Epidermal melanocyte (primary cell): ENCODE data around the gene ZGPAT.

ENCODE experiments used
- DNase-seq: peaks from one replicate; pipeline ENCODE4 v3.0.0; 2011; ENCODE audit warnings: low spot score; ENCODE audit not compliant: insufficient read length

Gene ZGPAT

DNA sequence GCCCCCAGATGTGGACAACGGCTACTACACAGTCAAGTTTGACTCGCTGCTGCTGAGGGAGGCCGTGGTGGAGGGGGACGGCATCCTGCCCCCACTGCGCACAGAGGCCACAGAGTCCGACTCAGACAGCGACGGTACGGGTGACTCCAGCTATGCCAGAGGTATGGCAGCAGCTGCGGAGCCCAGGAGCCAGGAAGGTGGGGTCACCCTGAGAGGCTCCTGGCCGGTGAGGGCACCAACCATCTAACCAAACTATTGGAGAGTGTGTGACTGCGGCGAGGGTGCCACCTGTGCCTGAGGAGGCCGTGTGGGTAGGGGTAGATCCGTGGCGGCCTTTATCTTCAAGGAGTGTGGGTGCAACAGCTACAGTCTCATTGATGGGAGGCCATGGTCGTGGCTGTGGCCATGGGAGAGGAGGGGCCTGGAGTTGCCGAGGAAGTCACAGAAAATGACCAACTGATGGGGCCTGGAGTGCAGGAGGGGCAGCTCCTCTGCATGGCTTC is 25.8 kb downstream of the ZGPAT start:
- DNase-seq = no peak

DNA sequence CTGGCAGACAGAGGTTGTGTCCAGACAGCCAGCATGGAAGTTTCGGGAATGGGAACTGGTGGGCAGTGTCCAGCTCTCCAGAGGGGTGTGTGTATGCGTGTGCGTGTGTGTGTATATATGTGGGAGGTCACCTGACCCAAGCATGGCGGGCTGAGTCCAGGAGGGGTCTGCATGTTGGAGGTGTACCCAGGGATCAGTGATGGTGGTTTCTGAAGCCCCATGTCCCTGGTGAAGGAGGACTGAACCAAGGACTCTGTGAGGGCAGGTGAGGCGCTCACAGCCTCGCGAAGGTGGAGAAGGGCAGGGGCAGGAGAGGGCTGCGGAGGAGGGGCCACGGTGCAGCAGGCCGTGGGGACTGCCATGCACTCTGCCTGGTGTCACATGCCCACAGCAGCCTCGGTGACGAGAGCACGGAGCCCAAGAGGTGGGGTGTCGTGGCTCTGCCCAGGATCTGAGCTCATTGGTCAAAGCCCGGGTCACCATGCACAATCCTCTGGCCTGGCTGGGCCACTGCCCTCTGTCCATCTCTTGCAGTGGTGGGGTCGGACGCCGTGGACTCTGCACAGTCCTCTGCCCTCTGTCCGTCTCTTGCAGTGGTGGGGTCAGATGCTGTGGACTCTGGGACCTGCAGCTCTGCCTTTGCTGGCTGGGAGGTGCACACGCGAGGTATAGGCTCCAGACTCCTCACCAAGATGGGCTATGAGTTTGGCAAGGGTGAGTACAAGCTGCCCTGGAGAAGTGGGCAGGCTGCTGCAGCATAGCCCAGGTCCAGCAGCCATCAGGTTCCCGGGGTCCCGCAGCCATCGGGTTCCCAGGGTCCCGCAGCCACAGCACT is 26.5 kb downstream of the ZGPAT start:
- no peak for DNase-seq

DNA sequence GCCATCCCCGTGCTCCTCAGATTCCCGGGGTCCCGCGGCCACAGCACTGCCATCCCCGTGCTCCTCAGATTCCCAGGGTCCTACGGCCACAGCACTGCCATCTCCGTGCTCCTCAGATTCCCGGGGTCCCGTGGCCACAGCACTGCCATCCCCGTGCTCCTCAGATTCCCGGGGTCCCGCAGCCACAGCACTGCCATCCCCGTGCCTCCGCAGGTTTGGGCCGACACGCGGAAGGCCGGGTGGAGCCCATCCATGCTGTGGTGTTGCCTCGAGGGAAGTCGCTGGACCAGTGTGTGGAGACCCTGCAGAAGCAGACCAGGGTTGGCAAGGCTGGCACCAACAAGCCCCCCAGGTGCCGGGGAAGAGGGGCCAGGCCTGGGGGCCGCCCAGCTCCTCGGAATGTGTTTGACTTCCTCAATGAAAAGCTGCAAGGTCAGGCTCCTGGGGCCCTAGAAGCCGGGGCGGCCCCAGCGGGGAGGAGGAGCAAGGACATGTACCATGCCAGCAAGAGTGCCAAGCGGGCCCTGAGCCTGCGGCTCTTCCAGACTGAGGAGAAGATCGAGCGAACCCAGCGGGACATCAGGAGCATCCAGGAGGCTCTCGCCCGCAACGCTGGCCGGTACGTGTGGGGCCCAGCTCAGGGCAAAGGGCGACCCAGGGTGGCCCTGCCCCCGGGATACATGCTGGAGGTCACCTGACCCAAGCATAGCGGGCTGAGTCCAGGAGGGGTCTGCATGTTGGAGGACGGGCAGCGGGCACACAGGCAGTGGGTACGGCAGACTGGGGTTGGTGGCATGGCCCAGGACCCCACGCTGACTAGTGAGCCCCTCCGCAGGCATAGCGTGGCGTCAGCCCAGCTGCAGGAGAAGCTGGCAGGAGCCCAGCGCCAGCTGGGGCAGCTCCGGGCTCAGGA is 27.4 kb downstream of the ZGPAT start:
- no peak for DNase-seq

DNA sequence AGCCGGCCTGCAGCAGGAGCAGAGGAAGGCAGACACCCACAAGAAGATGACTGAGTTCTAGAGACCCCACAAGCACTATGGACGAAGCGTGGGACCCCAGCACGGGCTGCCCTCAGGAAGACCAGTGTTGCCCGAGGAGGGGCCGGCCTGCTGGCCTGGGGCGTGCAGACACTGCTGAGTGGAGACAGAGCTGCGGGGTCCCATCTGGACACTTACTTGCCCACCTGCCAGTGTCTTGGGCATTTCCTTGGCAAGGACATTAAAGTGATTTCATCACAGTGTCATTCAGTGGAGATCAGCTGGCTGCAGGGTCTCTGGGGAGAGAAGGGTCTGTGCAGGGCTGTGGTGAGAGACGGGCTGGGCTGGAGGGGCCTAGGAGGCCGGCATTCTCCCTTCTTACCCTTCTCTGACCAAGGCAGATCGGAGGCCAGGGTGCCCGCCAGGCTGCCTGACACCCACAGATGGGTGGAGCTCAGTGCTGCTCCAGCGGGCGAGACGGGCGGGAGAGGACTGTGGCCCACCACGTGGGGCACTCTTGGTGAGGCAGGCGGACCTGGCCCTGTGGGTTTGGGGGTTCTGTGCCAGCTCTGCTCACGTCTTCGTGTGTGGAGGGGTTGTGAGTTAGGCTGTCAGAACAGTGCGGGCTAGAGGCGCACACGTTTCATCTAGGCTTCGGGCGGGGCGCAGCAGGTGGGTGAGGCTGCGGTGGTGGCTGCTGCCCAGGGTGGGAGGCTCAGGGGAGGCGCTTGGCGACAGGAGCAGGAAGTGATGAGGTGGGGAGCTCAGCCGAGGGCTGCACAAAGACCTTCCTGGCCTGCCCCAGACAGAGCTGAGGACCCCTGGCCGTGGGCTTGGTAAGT is 28.2 kb downstream of the ZGPAT start, which contains the start of gene LIME1:
Gene LIME1, plus strand, starts transcription at position 806 of the 860 bp plus-strand sequence. CDS start 886 bp downstream, outside the sequence.
- DNase-seq = no peak

DNA sequence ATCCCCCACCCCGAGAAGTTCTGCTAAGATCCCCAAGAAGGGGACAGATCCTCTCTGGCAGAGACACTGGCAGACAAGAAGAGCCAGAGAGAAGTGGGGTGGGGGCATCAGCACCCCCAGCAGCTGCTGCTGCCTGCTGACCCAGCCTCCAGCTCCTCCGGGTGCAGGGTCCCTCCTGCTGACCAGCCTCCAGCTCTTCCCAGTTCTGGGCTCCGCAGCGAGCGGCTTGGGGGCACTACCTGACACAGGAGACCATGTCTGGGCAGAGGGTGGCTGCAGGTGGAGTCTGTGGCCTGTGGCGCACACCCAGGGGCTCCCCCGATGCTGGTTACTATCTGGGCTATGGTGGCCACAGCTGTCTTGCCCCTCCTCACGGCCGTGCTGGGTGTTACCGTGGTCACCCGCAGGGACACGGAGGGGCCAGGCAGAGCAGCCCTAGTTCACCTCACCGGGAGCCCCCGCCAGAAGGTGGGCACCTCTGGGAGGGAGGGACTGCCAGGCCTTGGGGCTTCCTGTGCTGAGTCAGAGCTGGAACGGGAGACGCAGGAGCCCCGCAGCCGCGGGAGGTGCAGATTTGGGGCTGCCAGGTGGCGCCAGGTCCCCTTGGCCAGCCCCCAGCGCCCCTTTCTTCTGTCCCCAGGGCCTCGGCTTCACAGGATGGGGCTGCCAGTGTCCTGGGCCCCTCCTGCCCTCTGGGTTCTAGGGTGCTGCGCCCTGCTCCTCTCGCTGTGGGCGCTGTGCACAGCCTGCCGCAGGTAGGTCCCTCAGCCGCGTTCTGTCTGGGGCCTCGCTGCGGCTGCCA is 29.3 kb downstream of the ZGPAT start:
- no peak for DNase-seq

DNA sequence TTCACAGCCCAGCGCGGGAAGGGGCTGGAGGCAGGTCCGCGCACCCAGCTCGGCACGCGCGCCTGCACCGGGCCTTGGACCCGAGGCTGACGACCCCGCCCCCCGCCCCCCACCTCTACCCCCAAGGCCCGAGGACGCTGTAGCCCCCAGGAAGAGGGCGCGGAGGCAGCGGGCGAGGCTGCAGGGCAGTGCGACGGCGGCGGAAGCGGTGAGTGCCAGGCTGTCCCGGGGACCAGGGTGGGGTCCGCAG is 29.8 kb downstream of the ZGPAT start:
- no peak for DNase-seq

DNA sequence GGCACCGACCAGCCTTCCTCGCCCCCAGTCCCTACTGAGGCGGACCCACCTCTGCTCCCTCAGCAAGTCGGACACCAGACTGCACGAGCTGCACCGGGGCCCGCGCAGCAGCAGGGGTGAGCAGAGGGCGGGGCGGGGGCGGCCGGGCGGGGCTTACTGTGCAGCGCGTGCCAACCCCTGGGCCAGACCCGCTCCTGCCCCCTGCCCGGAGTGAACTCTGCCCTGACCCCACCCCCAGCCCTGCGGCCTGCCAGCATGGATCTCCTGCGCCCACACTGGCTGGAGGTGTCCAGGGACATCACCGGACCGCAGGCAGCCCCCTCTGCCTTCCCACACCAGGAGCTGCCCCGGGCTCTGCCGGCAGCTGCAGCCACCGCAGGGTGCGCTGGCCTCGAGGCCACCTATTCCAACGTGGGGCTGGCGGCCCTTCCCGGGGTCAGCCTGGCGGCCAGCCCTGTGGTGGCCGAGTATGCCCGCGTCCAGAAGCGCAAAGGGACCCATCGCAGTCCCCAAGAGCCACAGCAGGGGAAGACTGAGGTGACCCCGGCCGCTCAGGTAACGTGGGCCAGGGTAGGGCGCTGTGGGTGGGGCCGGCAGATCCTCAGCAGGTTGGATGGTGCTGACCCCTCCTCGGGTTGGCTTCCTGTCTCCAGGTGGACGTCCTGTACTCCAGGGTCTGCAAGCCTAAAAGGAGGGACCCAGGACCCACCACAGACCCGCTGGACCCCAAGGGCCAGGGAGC is 30.3 kb downstream of the ZGPAT start:
- no peak for DNase-seq

DNA sequence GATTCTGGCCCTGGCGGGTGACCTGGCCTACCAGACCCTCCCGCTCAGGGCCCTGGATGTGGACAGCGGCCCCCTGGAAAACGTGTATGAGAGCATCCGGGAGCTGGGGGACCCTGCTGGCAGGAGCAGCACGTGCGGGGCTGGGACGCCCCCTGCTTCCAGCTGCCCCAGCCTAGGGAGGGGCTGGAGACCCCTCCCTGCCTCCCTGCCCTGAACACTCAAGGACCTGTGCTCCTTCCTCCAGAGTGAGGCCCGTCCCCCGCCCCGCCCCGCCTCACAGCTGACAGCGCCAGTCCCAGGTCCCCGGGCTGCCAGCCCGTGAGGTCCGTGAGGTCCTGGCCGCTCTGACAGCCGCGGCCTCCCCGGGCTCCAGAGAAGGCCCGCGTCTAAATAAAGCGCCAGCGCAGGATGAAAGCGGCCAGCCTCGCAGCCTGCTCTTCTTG is 30.9 kb downstream of the ZGPAT start:
- DNase-seq = no peak

DNA sequence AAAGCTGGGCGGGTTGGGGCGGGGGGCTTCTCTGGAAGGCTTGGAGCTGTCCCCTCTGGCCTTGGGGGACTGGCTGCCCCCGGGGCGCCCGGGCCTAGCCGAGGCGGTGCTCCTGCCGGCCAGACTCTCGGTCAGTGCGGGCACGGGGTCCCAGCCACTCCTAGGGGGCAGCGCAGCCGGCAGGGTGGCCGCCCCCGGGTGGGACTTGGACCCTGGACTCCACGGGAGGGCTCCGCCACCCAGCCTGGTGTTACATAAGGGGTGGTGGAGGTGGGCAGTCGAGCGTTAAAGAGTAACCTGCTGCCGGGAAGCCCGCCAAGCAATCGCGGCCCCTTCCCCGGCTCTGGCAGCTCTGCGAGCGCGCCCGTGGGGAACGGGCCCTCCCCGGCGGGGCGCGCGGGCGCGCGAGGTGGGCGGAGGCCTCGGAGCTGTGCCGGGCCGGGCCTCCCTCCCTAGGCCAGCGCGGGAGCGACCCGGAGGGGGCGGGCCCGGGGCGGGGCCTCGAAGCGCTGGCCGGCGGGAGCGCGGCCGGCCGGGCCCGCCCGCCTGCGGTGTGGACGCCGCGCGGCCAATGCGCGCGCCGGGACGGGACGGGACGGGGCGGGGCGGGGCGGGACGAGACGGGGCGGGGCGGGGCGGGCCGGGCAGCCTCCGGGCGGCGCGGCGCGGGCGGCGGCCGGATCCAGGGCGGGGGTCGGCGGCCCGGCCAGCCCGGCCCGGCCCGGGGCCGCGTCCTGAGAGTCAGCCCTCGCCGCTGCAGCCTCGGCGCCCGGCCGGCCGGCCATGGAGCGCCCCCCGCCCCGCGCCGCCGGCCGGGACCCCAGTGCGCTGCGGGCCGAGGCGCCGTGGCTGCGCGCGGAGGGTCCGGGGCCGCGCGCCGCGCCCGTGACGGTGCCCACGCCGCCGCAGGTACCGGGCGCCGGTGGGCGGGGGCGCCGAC is 31.6 kb downstream of the ZGPAT start, which contains the start of gene SLC2A4RG:
Gene SLC2A4RG, plus strand, starts transcription at position 647 of the 940 bp plus-strand sequence. Its CDS starts 137 bp downstream, at position 784.
- DNase-seq = peak; percentile 98

DNA sequence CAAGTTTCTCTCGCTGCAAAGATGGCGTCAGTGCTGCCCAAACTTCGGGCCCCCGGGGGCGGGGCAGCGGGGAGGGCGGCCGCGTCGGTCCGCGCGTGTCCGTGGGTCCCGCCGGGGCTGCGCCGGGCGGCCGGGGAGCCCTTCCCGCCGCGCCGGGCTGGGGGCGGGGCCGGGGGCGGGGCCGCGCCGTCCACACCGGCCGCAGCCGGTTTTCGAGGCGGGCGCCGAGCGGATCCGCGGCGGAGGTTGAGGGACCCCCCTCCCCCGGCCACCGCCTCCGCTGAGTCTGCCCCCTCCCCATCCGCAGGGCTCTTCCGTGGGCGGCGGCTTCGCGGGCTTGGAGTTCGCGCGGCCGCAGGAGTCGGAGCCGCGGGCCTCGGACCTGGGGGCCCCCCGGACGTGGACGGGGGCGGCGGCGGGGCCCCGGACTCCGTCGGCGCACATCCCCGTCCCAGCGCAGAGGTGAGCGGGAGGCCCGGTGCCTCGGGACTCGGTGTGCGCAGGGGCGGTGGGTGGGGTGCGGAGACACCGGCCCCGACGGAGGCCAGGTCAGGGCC is 32.3 kb downstream of the ZGPAT start:
- peak; percentile 64 for DNase-seq

DNA sequence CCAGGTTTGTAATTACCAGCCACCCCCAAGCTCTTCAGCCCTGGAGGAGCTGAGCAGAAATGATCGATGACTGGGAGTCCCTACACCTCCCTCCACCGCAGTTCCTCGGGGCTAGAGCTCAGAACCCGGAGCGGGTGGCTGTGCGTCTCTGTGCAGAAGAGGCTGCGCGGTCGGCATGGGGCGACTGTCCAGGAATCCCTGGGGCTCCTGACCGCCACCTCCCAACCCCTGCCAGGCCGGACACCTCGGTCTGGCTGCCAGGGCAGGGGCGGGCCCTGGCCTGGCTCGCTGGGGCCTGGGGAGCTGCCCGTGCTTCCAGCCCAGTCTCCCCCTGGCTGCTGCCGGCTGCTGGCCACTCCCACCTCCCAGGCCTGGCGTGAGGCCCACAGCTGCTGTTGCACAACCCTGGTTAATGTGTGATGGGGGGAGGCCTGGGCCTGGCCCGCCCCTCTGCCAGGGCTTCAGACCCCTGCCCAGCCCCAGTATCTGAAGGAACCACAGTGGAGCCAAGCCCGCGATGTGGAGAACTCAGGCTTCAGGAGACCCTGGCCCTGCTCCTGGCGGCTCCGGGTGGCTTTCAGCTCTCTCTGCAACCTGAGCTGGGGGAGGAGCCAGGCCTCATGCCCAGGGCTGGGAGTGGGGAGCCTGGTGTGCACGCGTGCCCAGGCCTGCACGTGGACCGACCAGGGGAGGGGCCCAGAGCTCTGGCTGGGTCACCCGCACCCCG is 33.0 kb downstream of the ZGPAT start:
- DNase-seq = peak; percentile 99

DNA sequence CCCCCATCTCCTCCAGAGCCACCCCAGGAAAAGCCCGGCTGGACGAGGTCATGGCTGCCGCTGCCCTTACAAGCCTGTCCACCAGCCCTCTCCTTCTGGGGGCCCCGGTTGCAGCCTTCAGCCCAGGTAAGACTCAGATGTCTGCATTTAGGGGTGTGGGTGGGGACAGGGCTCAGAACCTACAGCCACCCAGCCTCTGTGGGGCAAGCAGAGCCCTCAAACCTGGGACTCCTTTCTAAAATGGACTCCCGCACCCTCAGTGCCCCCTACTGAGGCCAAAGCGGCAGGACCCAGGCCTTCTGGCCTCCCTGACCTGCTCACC is 33.5 kb downstream of the ZGPAT start:
- DNase-seq = no peak

DNA sequence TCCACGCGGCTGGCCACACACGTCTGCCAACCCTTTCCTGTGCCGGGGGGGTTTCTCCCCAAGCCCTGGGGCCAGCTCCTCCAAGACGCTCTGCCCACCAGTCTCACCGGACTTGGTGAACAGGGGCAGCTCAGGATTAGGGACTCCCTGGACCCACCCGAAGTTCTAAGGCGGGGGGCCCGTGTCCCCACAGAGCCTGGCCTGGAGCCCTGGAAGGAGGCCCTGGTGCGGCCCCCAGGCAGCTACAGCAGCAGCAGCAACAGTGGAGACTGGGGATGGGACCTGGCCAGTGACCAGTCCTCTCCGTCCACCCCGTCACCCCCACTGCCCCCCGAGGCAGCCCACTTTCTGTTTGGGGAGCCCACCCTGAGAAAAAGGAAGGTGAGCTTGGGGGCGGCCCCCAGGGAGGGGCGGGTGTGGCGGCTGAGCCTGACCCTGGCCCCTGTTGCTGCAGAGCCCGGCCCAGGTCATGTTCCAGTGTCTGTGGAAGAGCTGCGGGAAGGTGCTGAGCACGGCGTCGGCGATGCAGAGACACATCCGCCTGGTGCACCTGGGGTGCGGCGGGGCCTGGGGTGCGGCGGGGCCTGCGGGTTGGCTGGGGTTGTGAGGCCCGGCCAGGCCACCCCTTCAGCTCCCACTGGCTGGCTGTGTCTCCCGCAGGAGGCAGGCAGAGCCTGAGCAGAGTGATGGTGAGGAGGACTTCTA is 34.0 kb downstream of the ZGPAT start:
- DNase-seq = no peak

DNA sequence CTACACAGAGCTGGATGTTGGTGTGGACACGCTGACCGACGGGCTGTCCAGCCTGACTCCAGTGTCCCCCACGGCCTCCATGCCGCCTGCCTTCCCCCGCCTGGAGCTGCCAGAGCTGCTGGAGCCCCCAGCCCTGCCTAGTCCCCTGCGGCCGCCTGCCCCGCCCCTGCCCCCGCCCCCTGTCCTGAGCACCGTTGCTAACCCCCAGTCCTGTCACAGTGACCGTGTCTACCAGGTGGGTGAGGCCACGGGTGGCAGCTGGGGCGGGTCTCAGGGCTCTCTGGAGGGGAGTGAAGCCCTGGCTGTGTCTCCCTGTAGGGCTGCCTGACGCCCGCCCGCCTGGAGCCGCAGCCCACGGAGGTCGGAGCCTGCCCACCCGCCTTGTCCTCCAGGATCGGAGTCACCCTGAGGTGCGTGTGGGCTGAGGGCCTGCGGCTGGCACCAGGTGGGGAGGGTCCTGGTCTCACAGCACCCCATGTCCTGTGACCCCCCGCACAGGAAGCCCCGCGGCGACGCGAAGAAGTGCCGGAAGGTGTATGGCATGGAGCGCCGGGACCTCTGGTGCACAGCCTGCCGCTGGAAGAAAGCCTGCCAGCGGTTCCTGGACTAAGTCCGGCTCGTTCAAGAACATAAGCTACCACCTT is 34.7 kb downstream of the ZGPAT start:
- DNase-seq = no peak

DNA sequence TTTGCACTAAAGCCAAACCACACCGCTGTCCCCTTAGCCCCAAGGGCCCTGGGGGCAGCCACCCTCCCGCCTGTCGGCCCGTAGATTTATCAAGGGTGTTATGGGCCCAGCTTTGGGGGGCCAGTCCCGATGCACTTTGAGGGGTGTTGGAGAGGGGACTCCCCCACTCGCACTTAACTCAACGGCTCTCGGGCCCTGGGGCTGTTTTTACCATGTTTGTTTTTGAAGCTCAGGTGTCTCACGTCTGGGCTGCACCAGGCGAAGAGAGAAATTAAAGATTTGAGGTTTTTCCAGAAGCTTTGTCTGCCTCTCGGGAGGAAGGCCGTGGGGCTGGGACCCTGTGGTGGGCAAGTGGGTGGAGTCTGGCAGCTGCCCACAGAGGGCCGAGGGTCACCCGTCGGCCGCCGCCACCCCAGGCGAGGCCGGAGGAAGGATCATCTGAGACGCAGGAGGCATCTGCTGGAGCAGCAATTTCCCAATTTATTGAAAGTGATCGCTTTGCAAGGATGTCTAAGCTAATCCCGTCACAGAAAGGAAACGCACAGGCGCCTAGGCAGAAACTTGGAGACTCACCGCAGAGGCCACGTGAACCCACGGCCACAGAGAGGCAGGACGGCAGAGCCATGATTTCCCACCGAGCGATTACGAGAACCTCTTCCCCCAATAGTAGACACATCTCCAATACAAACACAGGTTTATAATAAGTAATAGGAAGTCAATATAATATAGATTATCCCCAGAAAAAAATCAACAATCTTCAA is 35.6 kb downstream of the ZGPAT start:
- DNase-seq = no peak

DNA sequence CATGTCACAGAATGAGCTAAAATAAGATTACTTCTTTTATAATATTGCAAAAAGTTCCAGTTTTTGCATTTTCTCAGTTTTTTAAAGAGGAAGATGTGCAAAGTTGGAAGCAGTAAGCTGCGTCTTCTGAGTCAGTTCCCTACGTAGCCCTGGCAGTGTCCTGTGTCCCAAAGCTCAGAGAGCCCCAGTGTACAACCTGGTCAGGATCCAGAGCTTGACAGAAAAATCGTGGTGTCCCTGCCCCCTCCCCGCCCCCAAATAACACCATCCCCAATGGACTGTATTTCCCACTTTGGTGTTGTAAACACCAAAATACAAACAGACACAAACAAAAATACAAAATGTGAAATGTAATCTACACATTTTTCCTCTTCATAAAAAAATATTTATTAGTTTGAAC is 36.3 kb downstream of the ZGPAT start:
- no peak for DNase-seq
